Central memory CD8-positive, alpha-beta T cell (primary cell): Measurements from ENCODE around the gene ZNF229.
A peak's percentile ranks its signal among the peaks of the same experiment; 100 is the strongest.
"Not testable (repeated sequence)": the region's sequence is repeated elsewhere in the genome, so short reads cannot be mapped to it uniquely, and the experiment has no call there.

Source experiments
- ATAC-seq: fragments of 150-1000 bp; cut with Tn5 transposase; replicated peaks from 2 replicates; pipeline ENCODE4 v1.10.0; 2022; ENCODE audit warnings: mild to moderate bottlenecking, moderate FRiP score, moderate number of reproducible peaks; ENCODE audit not compliant: poor library complexity, severe bottlenecking; ENCODE audit errors: extremely low read depth
- DNase-seq, 2 donors: peaks; one replicate each; pipeline ENCODE4 v3.0.0; 2021; ENCODE audit warnings: low spot score in 2 of 2
- H3K27ac Mint-ChIP-seq: one replicate; pipeline ENCODE4 v1.8.0; 2022; ENCODE audit warnings: low read depth, mild to moderate bottlenecking, moderate library complexity, mixed read lengths
- H3K27me3 Mint-ChIP-seq: one replicate; pipeline ENCODE4 v1.8.0; 2022; ENCODE audit warnings: mixed read lengths
- H3K36me3 Mint-ChIP-seq: one replicate; pipeline ENCODE4 v1.8.0; 2022; ENCODE audit warnings: mild to moderate bottlenecking, moderate library complexity, mixed read lengths; ENCODE audit not compliant: insufficient read depth
- H3K4me1 Mint-ChIP-seq: one replicate; pipeline ENCODE4 v1.8.0; 2022; ENCODE audit warnings: mixed read lengths
- H3K4me3 Mint-ChIP-seq: one replicate; pipeline ENCODE4 v1.8.0; 2022; ENCODE audit warnings: mild to moderate bottlenecking, moderate library complexity, mixed read lengths
- H3K9me3 Mint-ChIP-seq: one replicate; pipeline ENCODE4 v1.8.0; 2022; ENCODE audit warnings: mixed read lengths

The ZNF229 gene

DNA sequence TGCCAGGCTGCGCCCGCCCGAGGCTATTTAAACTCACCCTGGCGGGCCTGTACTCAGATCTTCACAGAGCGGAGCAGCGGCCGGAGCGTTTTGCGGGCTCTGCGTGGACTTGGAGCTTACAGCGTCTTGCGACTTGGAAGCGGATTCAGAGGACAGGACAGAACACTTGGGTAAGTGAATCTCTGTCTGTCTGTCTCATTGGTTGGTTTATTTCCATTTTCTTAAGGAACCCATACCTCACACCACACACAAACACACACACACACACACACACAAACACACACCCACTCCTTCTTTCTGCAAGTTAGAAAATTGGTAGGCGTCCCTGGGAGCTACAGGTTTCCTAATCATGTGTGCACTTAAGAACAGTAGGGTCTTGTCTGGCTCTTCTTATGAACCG is 32.7 kb downstream of the ZNF229 start:
- not testable (repeated sequence) for H3K4me1 Mint-ChIP-seq, H3K36me3 Mint-ChIP-seq, H3K27me3 Mint-ChIP-seq, DNase-seq, ATAC-seq, H3K4me3 Mint-ChIP-seq, H3K27ac Mint-ChIP-seq
- peaks cover 29% of the 10 kb centered on the region for H3K9me3 Mint-ChIP-seq

DNA sequence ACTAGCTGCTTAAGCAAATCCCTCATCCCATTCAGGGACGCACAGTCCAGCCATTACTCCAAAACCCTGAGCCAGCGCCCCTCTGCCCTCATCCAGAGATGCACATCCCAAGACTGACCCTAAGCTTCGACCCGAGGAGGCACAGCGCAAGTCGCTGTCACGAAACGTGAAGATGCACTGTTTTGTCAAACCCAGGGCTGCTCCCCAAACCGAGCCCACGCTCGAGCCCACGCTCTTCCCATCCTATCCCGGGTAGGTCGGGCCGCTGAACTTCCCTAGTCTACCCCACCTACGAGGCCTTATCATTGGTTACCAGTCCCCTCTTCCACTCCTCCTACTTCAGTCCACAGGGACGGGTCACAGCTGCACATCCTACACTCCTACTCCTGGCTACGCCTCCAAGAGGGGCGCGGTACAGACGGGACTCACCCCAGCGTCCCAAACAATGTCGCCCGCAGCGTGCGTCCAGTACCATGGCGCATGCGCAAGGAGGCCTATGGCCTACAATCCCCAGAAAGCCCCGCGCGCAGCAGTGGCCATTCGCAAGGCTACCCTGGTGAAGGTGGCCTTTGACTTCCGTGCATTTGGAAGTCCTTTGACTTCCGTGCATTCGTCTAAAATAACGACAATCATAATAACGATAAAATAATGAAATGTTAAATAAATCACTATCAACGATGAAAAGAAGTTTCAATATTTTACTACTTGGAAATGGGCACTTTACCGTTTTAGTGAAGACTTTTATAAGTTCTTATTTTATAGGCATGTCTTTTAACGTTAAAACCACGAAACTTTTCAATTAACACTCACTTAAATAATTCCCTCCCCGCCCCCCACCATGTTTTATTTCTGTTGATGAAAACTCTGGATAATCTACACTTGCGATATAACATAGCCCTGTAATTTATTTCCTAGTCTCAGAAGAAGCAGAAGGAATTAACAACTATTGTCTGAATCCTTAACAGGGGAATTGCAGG is 46.8 kb downstream of the ZNF229 start, which contains the start of gene ZNF285:
Gene ZNF285 (minus strand): TSS at position 470 of the 977 bp plus-strand sequence. CDS start 4,395 bp downstream, outside the sequence.
- Mint-ChIP-seq H3K9me3 (peaks cover 21% of the 10 kb centered on the region), H3K4me1 (peaks cover 6% of the 10 kb centered on the region), H3K4me3 (peak within 1 kb of the TSS; percentile 69), H3K27me3 (no peaks in the 10 kb centered on the region), H3K36me3 (peaks cover 5% of the 10 kb centered on the region), H3K27ac (peak within 1 kb of the TSS; percentile 49)
- DNase-seq (peak in 1 of 2 donors; percentile 13), ATAC-seq (no peak)

DNA sequence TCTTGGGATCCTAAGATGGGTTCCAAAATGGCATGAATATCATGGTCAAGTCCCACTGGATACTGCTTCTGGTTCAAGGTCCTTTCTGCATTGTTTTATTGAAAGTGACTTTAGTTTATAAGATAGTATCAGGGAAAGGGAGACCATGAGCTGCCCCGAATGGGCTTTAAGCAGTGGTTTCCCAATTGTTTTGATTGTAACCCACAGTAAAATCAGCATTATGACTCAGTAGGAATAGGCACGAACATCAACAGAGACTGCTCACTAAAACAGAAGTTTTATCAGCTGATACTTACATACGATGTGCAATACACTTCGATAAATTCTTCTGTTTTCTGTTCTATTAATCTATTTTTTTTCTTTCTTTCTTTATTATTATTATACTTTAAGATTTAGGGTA is 59.0 kb downstream of the ZNF229 start:
- H3K36me3 Mint-ChIP-seq, ATAC-seq, H3K27me3 Mint-ChIP-seq, H3K4me1 Mint-ChIP-seq, H3K4me3 Mint-ChIP-seq, H3K27ac Mint-ChIP-seq, DNase-seq: not testable (repeated sequence)
- H3K9me3 Mint-ChIP-seq: peaks cover 26% of the 10 kb centered on the region
